Measurements from ENCODE around the gene RNF167.

RNF167 gene

GRCh38 chr17:4967539-4968485 lies 27.7 kb downstream of the RNF167 start, which contains the start of gene SPAG7:
Gene SPAG7, minus strand, starts transcription at chr17:4967817. Its CDS starts 13 bp downstream, at chr17:4967804.
- POLR2A ChIA-PET: interaction anchor here (0.8 to 2.7 kb wide), 6 partner anchors 20 to 69 kb away, joined by 3 to 13 read pairs (median 4); partner anchors contain the start of genes C17orf107, PFN1, RNF167 and SLC25A11
- peak; percentile 98 to 99 (median 99) for DNase-seq
- peaks cover 3 to 28% (median 21%) of the 10 kb centered on the region in 4 experiments for H3K36me3 ChIP-seq (ENCODE audit: control insufficient read depth in 4 of 4, insufficient read depth in 4 of 4, low read length in 3 of 4)
- no peaks in the 10 kb centered on the region for H3K9me3 ChIP-seq (ENCODE audit: control extremely low read depth in 1 of 5, control insufficient read depth in 4 of 5, insufficient read depth in 2 of 5, low read depth in 1 of 5, low read length in 4 of 5)
- H3K4me1 ChIP-seq (ENCODE audit: control extremely low read depth in 1 of 4, control insufficient read depth in 4 of 4, insufficient read depth in 4 of 4, low read length in 3 of 4): peaks cover 6 to 28% (median 21%) of the 10 kb centered on the region in 4 experiments
- no peaks in the 10 kb centered on the region for H3K27me3 ChIP-seq (replicated peaks in 2 of 5; ENCODE audit: control insufficient read depth in 4 of 5, insufficient read depth in 5 of 5, low read length in 4 of 5)
- 1% methylated on average over 47 of the region's 66 CpGs for WGBS (ENCODE audit: insufficient coverage)
- CTCF ChIA-PET: interaction anchor here (0.8 to 7.1 kb wide), 14 partner anchors 10 to 65 kb away, joined by 3 to 69 read pairs (median 4); partner anchors contain the start of genes CAMTA2, CHRNE, ENO3 and INCA1
- peak within 1 kb of the TSS; percentile 81 to 88 for H3K27ac ChIP-seq (ENCODE audit: insufficient read depth in 1 of 2, low read depth in 1 of 2, low read length in 2 of 2, poor library complexity in 1 of 2, severe bottlenecking in 2 of 2)
- H3K4me3 ChIP-seq (ENCODE audit: control insufficient read depth in 1 of 7, extremely low read depth in 1 of 7, insufficient read depth in 4 of 7, low read depth in 2 of 7, low read length in 6 of 7): peak within 1 kb of the TSS; percentile 80 to 94 (median 89)

GRCh38 chr17:4968486-4969046 lies 28.5 kb downstream of the RNF167 start:
- Histone ChIP-seq H3K4me3 (ENCODE audit: control insufficient read depth in 1 of 7, extremely low read depth in 1 of 7, insufficient read depth in 4 of 7, low read depth in 2 of 7, low read length in 6 of 7) (peak overlapping the region in 6 of 7 experiments; percentile 83 to 94 (median 90)), H3K27me3 (replicated peaks in 2 of 5; ENCODE audit: control insufficient read depth in 4 of 5, insufficient read depth in 5 of 5, low read length in 4 of 5) (no peaks in the 10 kb centered on the region), H3K27ac (ENCODE audit: insufficient read depth in 1 of 2, low read depth in 1 of 2, low read length in 2 of 2, poor library complexity in 1 of 2, severe bottlenecking in 2 of 2) (peak overlapping the region in 1 of 2 experiments; percentile 88), H3K36me3 (ENCODE audit: control insufficient read depth in 4 of 4, insufficient read depth in 4 of 4, low read length in 3 of 4) (peaks cover 5 to 33% (median 23%) of the 10 kb centered on the region in 4 experiments), H3K4me1 (ENCODE audit: control extremely low read depth in 1 of 4, control insufficient read depth in 4 of 4, insufficient read depth in 4 of 4, low read length in 3 of 4) (peaks cover 6 to 35% (median 21%) of the 10 kb centered on the region in 4 experiments), H3K9me3 (ENCODE audit: control extremely low read depth in 1 of 5, control insufficient read depth in 4 of 5, insufficient read depth in 2 of 5, low read depth in 1 of 5, low read length in 4 of 5) (no peaks in the 10 kb centered on the region)
- CTCF ChIA-PET: interaction anchor here (0.8 to 7.1 kb wide), 7 partner anchors 14 to 59 kb away, joined by 3 to 69 read pairs (median 5); partner anchors contain the start of genes CAMTA2 and ENO3
- POLR2A ChIA-PET: interaction anchor here (2.7 kb wide), 1 partner anchor 28 kb away, joined by 13 read pairs; the partner anchor contains the start of genes RNF167 and SLC25A11
- DNase-seq: no peak
- WGBS (ENCODE audit: insufficient coverage): 69% methylated on average over 19 of the region's 23 CpGs

- no peak for DNase-seq
- Histone ChIP-seq H3K36me3 (ENCODE audit: control insufficient read depth in 4 of 4, insufficient read depth in 4 of 4, low read length in 3 of 4) (peaks cover 5 to 38% (median 24%) of the 10 kb centered on the region in 4 experiments), H3K9me3 (ENCODE audit: control extremely low read depth in 1 of 5, control insufficient read depth in 4 of 5, insufficient read depth in 2 of 5, low read depth in 1 of 5, low read length in 4 of 5) (no peaks in the 10 kb centered on the region), H3K4me3 (ENCODE audit: control insufficient read depth in 1 of 7, extremely low read depth in 1 of 7, insufficient read depth in 4 of 7, low read depth in 2 of 7, low read length in 6 of 7) (peak overlapping the region in 3 of 7 experiments; percentile 13 to 94 (median 86)), H3K4me1 (ENCODE audit: control extremely low read depth in 1 of 4, control insufficient read depth in 4 of 4, insufficient read depth in 4 of 4, low read length in 3 of 4) (peaks cover 6 to 41% (median 21%) of the 10 kb centered on the region in 4 experiments), H3K27ac (ENCODE audit: insufficient read depth in 1 of 2, low read depth in 1 of 2, low read length in 2 of 2, poor library complexity in 1 of 2, severe bottlenecking in 2 of 2) (peak overlapping the region in 1 of 2 experiments; percentile 88), H3K27me3 (replicated peaks in 2 of 5; ENCODE audit: control insufficient read depth in 4 of 5, insufficient read depth in 5 of 5, low read length in 4 of 5) (no peaks in the 10 kb centered on the region)
- CTCF ChIA-PET: interaction anchor here (0.8 to 7.1 kb wide), 5 partner anchors 14 to 60 kb away, joined by 3 to 69 read pairs (median 9); partner anchors contain the start of genes CAMTA2 and ENO3
- POLR2A ChIA-PET: interaction anchor here (2.7 kb wide), 1 partner anchor 29 kb away, joined by 13 read pairs; the partner anchor contains the start of genes RNF167 and SLC25A11
- 98% methylated on average over 14 of the region's 15 CpGs for WGBS (ENCODE audit: insufficient coverage)
These were observed 29.0 kb downstream of the RNF167 start for GRCh38 chr17:4969047-4969550.

- 96% methylated on average over 16 of the region's 16 CpGs for WGBS (ENCODE audit: insufficient coverage)
- peaks cover 6 to 44% (median 21%) of the 10 kb centered on the region in 4 experiments for H3K4me1 ChIP-seq (ENCODE audit: control extremely low read depth in 1 of 4, control insufficient read depth in 4 of 4, insufficient read depth in 4 of 4, low read length in 3 of 4)
- no peak for DNase-seq
- H3K27me3 ChIP-seq (replicated peaks in 2 of 5; ENCODE audit: control insufficient read depth in 4 of 5, insufficient read depth in 5 of 5, low read length in 4 of 5): no peaks in the 10 kb centered on the region
- CTCF ChIA-PET: interaction anchor here (0.8 to 7.1 kb wide), 9 partner anchors 10 to 93 kb away, joined by 3 to 69 read pairs (median 4); partner anchors contain the start of genes CAMTA2 and ENO3
- H3K9me3 ChIP-seq (ENCODE audit: control extremely low read depth in 1 of 5, control insufficient read depth in 4 of 5, insufficient read depth in 2 of 5, low read depth in 1 of 5, low read length in 4 of 5): no peaks in the 10 kb centered on the region
- H3K27ac ChIP-seq (ENCODE audit: insufficient read depth in 1 of 2, low read depth in 1 of 2, low read length in 2 of 2, poor library complexity in 1 of 2, severe bottlenecking in 2 of 2): no peak overlapping the region
- no peak overlapping the region for H3K4me3 ChIP-seq (ENCODE audit: control insufficient read depth in 1 of 7, extremely low read depth in 1 of 7, insufficient read depth in 4 of 7, low read depth in 2 of 7, low read length in 6 of 7)
- H3K36me3 ChIP-seq (ENCODE audit: control insufficient read depth in 4 of 4, insufficient read depth in 4 of 4, low read length in 3 of 4): peaks cover 5 to 43% (median 27%) of the 10 kb centered on the region in 4 experiments
- POLR2A ChIA-PET: no interaction called here
These were observed 29.6 kb downstream of the RNF167 start for GRCh38 chr17:4969551-4970173.

GRCh38 chr17:4970273-4970672 lies 30.2 kb downstream of the RNF167 start:
- Histone ChIP-seq H3K4me1 (ENCODE audit: control extremely low read depth in 1 of 4, control insufficient read depth in 4 of 4, insufficient read depth in 4 of 4, low read length in 3 of 4) (peaks cover 6 to 44% (median 21%) of the 10 kb centered on the region in 4 experiments), H3K9me3 (ENCODE audit: control extremely low read depth in 1 of 5, control insufficient read depth in 4 of 5, insufficient read depth in 2 of 5, low read depth in 1 of 5, low read length in 4 of 5) (no peaks in the 10 kb centered on the region), H3K27ac (ENCODE audit: insufficient read depth in 1 of 2, low read depth in 1 of 2, low read length in 2 of 2, poor library complexity in 1 of 2, severe bottlenecking in 2 of 2) (no peak overlapping the region), H3K27me3 (replicated peaks in 2 of 5; ENCODE audit: control insufficient read depth in 4 of 5, insufficient read depth in 5 of 5, low read length in 4 of 5) (no peaks in the 10 kb centered on the region), H3K4me3 (ENCODE audit: control insufficient read depth in 1 of 7, extremely low read depth in 1 of 7, insufficient read depth in 4 of 7, low read depth in 2 of 7, low read length in 6 of 7) (no peak overlapping the region), H3K36me3 (ENCODE audit: control insufficient read depth in 4 of 4, insufficient read depth in 4 of 4, low read length in 3 of 4) (peaks cover 5 to 44% (median 29%) of the 10 kb centered on the region in 4 experiments)
- CTCF ChIA-PET: interaction anchor here (0.6 to 6.7 kb wide), 9 partner anchors 9 to 93 kb away, joined by 3 to 35 read pairs (median 4); partner anchors contain the start of gene CAMTA2
- DNase-seq: no peak
- POLR2A ChIA-PET: no interaction called here
- WGBS (ENCODE audit: insufficient coverage): 93% methylated on average over 8 of the region's 8 CpGs

- POLR2A ChIA-PET: no interaction called here
- 96% methylated on average over 4 of the region's 6 CpGs for WGBS (ENCODE audit: insufficient coverage)
- Histone ChIP-seq H3K9me3 (ENCODE audit: control extremely low read depth in 1 of 5, control insufficient read depth in 4 of 5, insufficient read depth in 2 of 5, low read depth in 1 of 5, low read length in 4 of 5) (no peaks in the 10 kb centered on the region), H3K4me1 (ENCODE audit: control extremely low read depth in 1 of 4, control insufficient read depth in 4 of 4, insufficient read depth in 4 of 4, low read length in 3 of 4) (peaks cover 0 to 34% (median 13%) of the 10 kb centered on the region in 4 experiments), H3K27ac (ENCODE audit: insufficient read depth in 1 of 2, low read depth in 1 of 2, low read length in 2 of 2, poor library complexity in 1 of 2, severe bottlenecking in 2 of 2) (no peak overlapping the region), H3K36me3 (ENCODE audit: control insufficient read depth in 4 of 4, insufficient read depth in 4 of 4, low read length in 3 of 4) (peaks cover 5 to 45% (median 30%) of the 10 kb centered on the region in 4 experiments), H3K4me3 (ENCODE audit: control insufficient read depth in 1 of 7, extremely low read depth in 1 of 7, insufficient read depth in 4 of 7, low read depth in 2 of 7, low read length in 6 of 7) (no peak overlapping the region), H3K27me3 (replicated peaks in 2 of 5; ENCODE audit: control insufficient read depth in 4 of 5, insufficient read depth in 5 of 5, low read length in 4 of 5) (no peaks in the 10 kb centered on the region)
- no peak for DNase-seq
- CTCF ChIA-PET: interaction anchor here (0.6 to 2.2 kb wide), 5 partner anchors 7 to 125 kb away, joined by 3 to 10 read pairs (median 3); partner anchors contain the start of gene CAMTA2
These were observed 31.8 kb downstream of the RNF167 start for GRCh38 chr17:4971826-4972225.

Data from common myeloid progenitor, CD34-positive (primary cell).